Endodermal cell (in vitro differentiated cells): ENCODE measurements around the gene KIAA1217. TPM values are rescaled to one million over a fixed set of nuclear protein-coding genes. Genes with fewer than 3 reads are reported as not detected.

ENCODE experiments used
- DNase-seq: peaks from one replicate; pipeline ENCODE4 v3.0.0-alpha.2; 2017
- H3K27ac ChIP-seq: 2 replicates; pipeline ENCODE4 v1.5.1; 2013; ENCODE audit warnings: mild to moderate bottlenecking, low read depth, low read length, moderate library complexity
- H3K27me3 ChIP-seq: 2 replicates; pipeline ENCODE4 v1.6.1; 2013; ENCODE audit warnings: mild to moderate bottlenecking, low read length, moderate library complexity; ENCODE audit not compliant: insufficient read depth, control insufficient read depth, poor library complexity, severe bottlenecking
- H3K36me3 ChIP-seq: 2 replicates; pipeline ENCODE4 v1.7.0; 2013; ENCODE audit warnings: mild to moderate bottlenecking, low read length, moderate library complexity; ENCODE audit not compliant: control insufficient read depth, insufficient read depth
- H3K4me1 ChIP-seq: one replicate; pipeline ENCODE4 v1.7.0; 2013; ENCODE audit warnings: low read length; ENCODE audit not compliant: control insufficient read depth, insufficient read depth
- H3K4me3 ChIP-seq: 2 replicates; pipeline ENCODE4 v1.5.1; 2013; ENCODE audit warnings: mild to moderate bottlenecking, low read length, moderate library complexity
- H3K9ac ChIP-seq: 2 replicates; pipeline ENCODE4 v1.6.1; 2013; ENCODE audit warnings: mild to moderate bottlenecking, low read length, moderate library complexity; ENCODE audit not compliant: poor library complexity, severe bottlenecking; ENCODE audit errors: extremely low read depth
- H3K9me3 ChIP-seq: 2 replicates; pipeline ENCODE4 v1.6.1; 2013; ENCODE audit warnings: mild to moderate bottlenecking, low read length, moderate library complexity; ENCODE audit not compliant: control insufficient read depth
- H3K27ac Mint-ChIP-seq: 2 replicates; pipeline ENCODE4 v1.8.0; 2020; ENCODE audit warnings: mixed read lengths
- H3K27me3 Mint-ChIP-seq: 2 replicates; pipeline ENCODE4 v1.8.0; 2021; ENCODE audit warnings: mild to moderate bottlenecking, mixed read lengths; ENCODE audit not compliant: insufficient read depth
- H3K36me3 Mint-ChIP-seq: 2 replicates; pipeline ENCODE4 v1.8.0; 2020; ENCODE audit warnings: low read depth, mixed read lengths
- H3K4me1 Mint-ChIP-seq: 2 replicates; pipeline ENCODE4 v1.8.0; 2020; ENCODE audit warnings: mixed read lengths
- H3K4me3 Mint-ChIP-seq: 2 replicates; pipeline ENCODE4 v1.8.0; 2020; ENCODE audit warnings: mild to moderate bottlenecking, moderate library complexity, mixed read lengths
- H3K9me3 Mint-ChIP-seq: 2 replicates; pipeline ENCODE4 v1.8.0; 2020; ENCODE audit warnings: mild to moderate bottlenecking, mixed read lengths
- WGBS, 2 experiments: methylation state at CpG; one replicate each; pipeline versions ENCODE4 v1.1.5 to v1.1.7; 2013; ENCODE audit warnings: missing lambda C conversion rate in 2 of 2, mixed read lengths in 1 of 2; ENCODE audit not compliant: insufficient coverage in 1 of 2, insufficient read length in 1 of 2; 5-methylcytosine and 5-hydroxymethylcytosine counted together
- total RNA-seq, 2 donors: library from RNA; stranded (reverse); fragmentation: NEBNext Ultra II Directional in 1 of 2; extraction: Animal tissue kit (Norgen Biotek cat#: 25700) in 1 of 2; gene quantifications; 2 replicates in 1 of 2; 3 replicates in 1 of 2; pipeline ENCODE4 v1.2.1, GENCODE V29; 2021
- TF ChIP-seq, protein P1 (sequence below): fragments of 200-600 bp; sonication (generic); conservative IDR thresholded peaks from 2 replicates; pipeline ENCODE4 v1.5.0; 2021; ENCODE audit warnings: antibody characterized with exemption, mild to moderate bottlenecking

Gene KIAA1217
- total RNA-seq, 2 donors from 2014 or later: 25.4 to 27.2 TPM

DNA sequence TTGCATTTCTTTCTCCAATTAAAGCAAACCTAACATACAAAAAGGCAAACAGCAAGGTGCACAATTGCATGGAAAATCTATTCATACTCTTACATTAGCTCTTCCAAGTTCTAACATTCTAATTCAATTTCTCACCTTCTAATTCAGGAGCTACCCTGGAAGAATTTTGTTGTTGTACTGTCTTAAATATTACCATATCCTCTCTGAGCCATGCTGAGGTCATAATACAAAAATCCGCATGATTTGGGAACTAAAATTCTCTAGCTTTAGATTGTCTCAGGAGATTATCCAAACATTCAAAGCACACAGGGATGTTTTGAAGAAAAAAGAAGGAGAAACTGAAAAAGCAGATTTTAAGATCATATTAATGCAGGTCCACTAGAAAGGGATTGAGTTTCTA, 229.9 kb downstream of the KIAA1217 start:
- Histone ChIP-seq H3K9ac (no peak overlapping the region), H3K4me1 (no peaks in the 10 kb centered on the region), H3K9me3 (peaks cover 4% of the 10 kb centered on the region), H3K4me3 (no peak overlapping the region), H3K27ac (no peak overlapping the region), H3K27me3 (no peaks in the 10 kb centered on the region), H3K36me3 (peaks cover 25% of the 10 kb centered on the region)
- Mint-ChIP-seq H3K4me3 (no peak overlapping the region), H3K27me3 (no peaks in the 10 kb centered on the region), H3K4me1 (peaks cover 4% of the 10 kb centered on the region), H3K36me3 (peaks cover 28% of the 10 kb centered on the region), H3K27ac (no peak overlapping the region), H3K9me3 (no peaks in the 10 kb centered on the region)
- no peak for DNase-seq
- 81% methylated on average over 1 of the region's 1 CpG; no CpG with 5 or more reads in 1 of the 2 experiments for WGBS, 2 experiments
- TF ChIP-seq, protein P1, sequence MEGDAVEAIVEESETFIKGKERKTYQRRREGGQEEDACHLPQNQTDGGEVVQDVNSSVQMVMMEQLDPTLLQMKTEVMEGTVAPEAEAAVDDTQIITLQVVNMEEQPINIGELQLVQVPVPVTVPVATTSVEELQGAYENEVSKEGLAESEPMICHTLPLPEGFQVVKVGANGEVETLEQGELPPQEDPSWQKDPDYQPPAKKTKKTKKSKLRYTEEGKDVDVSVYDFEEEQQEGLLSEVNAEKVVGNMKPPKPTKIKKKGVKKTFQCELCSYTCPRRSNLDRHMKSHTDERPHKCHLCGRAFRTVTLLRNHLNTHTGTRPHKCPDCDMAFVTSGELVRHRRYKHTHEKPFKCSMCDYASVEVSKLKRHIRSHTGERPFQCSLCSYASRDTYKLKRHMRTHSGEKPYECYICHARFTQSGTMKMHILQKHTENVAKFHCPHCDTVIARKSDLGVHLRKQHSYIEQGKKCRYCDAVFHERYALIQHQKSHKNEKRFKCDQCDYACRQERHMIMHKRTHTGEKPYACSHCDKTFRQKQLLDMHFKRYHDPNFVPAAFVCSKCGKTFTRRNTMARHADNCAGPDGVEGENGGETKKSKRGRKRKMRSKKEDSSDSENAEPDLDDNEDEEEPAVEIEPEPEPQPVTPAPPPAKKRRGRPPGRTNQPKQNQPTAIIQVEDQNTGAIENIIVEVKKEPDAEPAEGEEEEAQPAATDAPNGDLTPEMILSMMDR: no peak

DNA sequence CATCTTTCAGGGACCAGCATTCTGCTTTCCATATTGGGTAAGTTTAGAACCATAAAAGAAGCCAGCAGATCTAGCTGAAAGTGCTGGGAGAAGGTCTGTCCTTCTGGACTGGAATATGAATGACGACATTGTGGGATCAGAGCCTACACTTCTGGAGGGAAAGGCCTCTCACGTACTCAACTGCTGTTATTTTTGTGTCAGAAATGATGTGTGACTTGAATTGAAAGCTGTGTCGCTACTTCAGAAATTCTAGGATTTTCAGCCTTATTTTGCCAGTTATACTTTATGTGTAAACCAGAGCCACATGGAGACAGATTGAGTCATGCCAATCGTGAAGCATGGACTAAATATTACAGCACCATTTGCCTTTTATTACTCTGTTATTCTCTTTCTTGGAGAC, 231.0 kb downstream of the KIAA1217 start:
- DNase-seq: no peak
- Mint-ChIP-seq H3K4me3 (no peak overlapping the region), H3K27me3 (no peaks in the 10 kb centered on the region), H3K36me3 (peaks cover 21% of the 10 kb centered on the region), H3K27ac (no peak overlapping the region), H3K4me1 (peaks cover 4% of the 10 kb centered on the region), H3K9me3 (no peaks in the 10 kb centered on the region)
- Histone ChIP-seq H3K27me3 (no peaks in the 10 kb centered on the region), H3K27ac (no peak overlapping the region), H3K4me3 (no peak overlapping the region), H3K4me1 (no peaks in the 10 kb centered on the region), H3K36me3 (peaks cover 18% of the 10 kb centered on the region), H3K9ac (no peak overlapping the region), H3K9me3 (peaks cover 4% of the 10 kb centered on the region)
- TF ChIP-seq, protein P1: no peak
- 93 to 95% methylated on average over 4 of the region's 4 CpGs for WGBS, 2 experiments

DNA sequence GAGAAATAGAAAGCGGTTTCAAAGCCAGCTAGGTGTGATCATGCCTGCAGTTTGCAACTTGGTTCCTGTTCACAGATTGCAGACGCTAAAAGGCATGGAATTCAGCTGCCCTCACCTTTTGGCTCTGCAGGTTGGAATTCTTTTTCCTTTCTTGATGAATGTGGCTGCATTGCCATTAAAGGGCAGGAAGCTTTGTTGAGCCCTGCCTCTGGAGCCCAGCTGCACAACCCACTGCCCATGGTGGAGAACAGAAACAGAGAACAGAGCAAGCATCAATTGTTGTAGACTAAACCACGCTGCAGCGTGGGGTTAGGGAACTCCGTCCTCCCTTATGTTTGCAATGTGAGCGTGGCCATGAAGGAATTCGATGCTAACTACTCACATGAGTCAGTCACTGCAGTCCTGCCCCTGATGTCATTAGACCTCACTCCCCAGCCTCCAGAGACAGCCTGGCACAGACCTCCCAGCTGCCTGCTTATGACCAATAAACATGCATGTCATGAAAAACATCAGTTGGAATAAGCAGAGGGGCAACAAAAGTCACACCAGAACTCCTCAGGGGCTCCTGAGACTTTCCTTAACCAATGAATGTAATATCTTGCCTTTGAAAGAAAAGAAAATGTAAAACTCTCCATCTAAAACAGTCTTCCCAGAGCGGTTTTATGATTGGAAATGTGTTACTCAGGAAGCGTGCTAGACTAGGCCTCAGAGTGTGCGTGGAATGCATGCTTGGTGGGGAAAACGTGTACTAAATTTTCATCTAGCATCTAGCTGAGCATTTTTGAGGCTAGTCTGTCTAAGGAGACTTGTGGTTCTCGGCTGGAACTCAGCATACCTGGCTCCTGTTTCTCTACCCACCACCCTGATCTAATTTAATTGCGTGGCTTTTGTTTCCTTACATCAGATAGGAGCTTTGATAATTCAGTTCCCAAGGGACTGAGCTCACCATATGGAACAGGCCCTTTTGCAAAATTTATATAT, 232.2 kb downstream of the KIAA1217 start:
- no peak overlapping the region for H3K4me3 ChIP-seq
- H3K36me3 ChIP-seq: peaks cover 9% of the 10 kb centered on the region
- Mint-ChIP-seq H3K4me3 (no peak overlapping the region), H3K9me3 (no peaks in the 10 kb centered on the region), H3K27me3 (no peaks in the 10 kb centered on the region), H3K4me1 (peaks cover 4% of the 10 kb centered on the region), H3K27ac (no peak overlapping the region), H3K36me3 (peaks cover 15% of the 10 kb centered on the region)
- H3K9ac ChIP-seq: no peak overlapping the region
- H3K27me3 ChIP-seq: no peaks in the 10 kb centered on the region
- TF ChIP-seq, protein P1: no peak
- no peaks in the 10 kb centered on the region for H3K9me3 ChIP-seq
- DNase-seq: no peak
- 84 to 91% methylated on average over 12 to 13 of the region's 13 CpGs for WGBS, 2 experiments
- no peaks in the 10 kb centered on the region for H3K4me1 ChIP-seq
- H3K27ac ChIP-seq: no peak overlapping the region
